Adrenal gland (tissue), 12 donors: ENCODE measurements around the gene SLC26A8. TPM values are rescaled to one million over a fixed set of nuclear protein-coding genes. Genes with fewer than 3 reads are reported as not detected.
"Not testable (repeated sequence)": the region's sequence is repeated elsewhere in the genome, so short reads cannot be mapped to it uniquely, and the experiment has no call there.

ENCODE experiments used
- DNase-seq, 7 donors: peaks; one replicate each; pipeline ENCODE4 v3.0.0-alpha.2; 2019 to 2020
- H3K27ac ChIP-seq, 5 donors: fragments of 200-600 bp; sonication (generic) in 4 of 5; 1 replicate in 3 of 5; 2 replicates in 2 of 5; pipeline versions ENCODE4 v1.5.1 to v1.8.0; 2016 to 2020; ENCODE audit warnings: mild to moderate bottlenecking in 1 of 5
- H3K27me3 ChIP-seq: fragments of 200-600 bp; 2 replicates; pipeline ENCODE4 v1.8.0; 2021
- H3K36me3 ChIP-seq, 2 donors: fragments of 200-600 bp; replicated peaks in 1 of 2; 1 replicate in 1 of 2; 2 replicates in 1 of 2; pipeline versions ENCODE4 v1.5.1 to v1.8.0; 2018 to 2022
- H3K4me1 ChIP-seq, 2 donors: fragments of 200-600 bp; replicated peaks in 1 of 2; 1 replicate in 1 of 2; 2 replicates in 1 of 2; pipeline versions ENCODE4 v1.5.1 to v1.8.0; 2018 to 2021
- H3K4me3 ChIP-seq, 4 donors: fragments of 200-600 bp; sonication (generic) in 3 of 4; one replicate each; pipeline ENCODE4 v1.5.1; 2016 to 2018
- H3K9me3 ChIP-seq, 3 donors: fragments of 200-600 bp; sonication (generic) in 1 of 3; replicated peaks in 1 of 3; 1 replicate in 2 of 3; 2 replicates in 1 of 3; pipeline versions ENCODE4 v1.5.1 to v1.8.0; 2016 to 2021
- POLR2A ChIP-seq, 2 donors: fragments of 450-650 bp; IDR thresholded peaks; one replicate each; pipeline ENCODE4 v1.6.1; 2017; ENCODE audit warnings: antibody characterized with exemption in 2 of 2, mild to moderate bottlenecking in 2 of 2, moderate library complexity in 1 of 2
- WGBS, 4 donors: extraction: QIAGEN DNeasy Blood & Tissue Kit in 2 of 4; methylation state at CpG; one replicate each; pipeline versions ENCODE4 v1.1.5 to v1.1.7; 2013 to 2017; 5-methylcytosine and 5-hydroxymethylcytosine counted together
- intact Hi-C, 2 donors: fragments of 100-400 bp; cut with DNase I; formaldehyde crosslinking; loops; one replicate each; pipeline versions ENCODE4 v1.14.1 to v1.15.0; 2022 to 2023
- polyA plus RNA-seq, 3 donors: library from polyadenylated mRNA; stranded (reverse); fragments of 200-250 nt in 2 of 3; fragments of 350-450 nt in 1 of 3; fragmentation: Illumina TruSeq in 1 of 3; extraction: RNeasy Lipid Tissue Mini Kit (QIAGEN cat#74804) in 1 of 3; gene quantifications; one replicate each; pipeline ENCODE4 v1.2.3, GENCODE V29; 2013 to 2014
- total RNA-seq, 9 donors: library from RNA; depleted of rRNA in 4 of 9; stranded (reverse); fragments of >200 nt in 4 of 9; fragments of 120-200 nt in 1 of 9; fragmentation: NEBNext Ultra II Directional in 1 of 9; extraction: Animal tissue kit (Norgen Biotek cat#: 25700) in 1 of 9; gene quantifications; one replicate each; pipeline versions ENCODE4 v1.1.0 to v1.2.4, GENCODE V29; 2013 to 2023
- TF ChIP-seq, protein P1 (sequence below), 6 experiments: fragments of 450-650 bp in 4 of 6; fragments of 200-600 bp in 2 of 6; sonication (generic) in 1 of 6; IDR thresholded peaks; 1 replicate in 5 of 6; 2 replicates in 1 of 6; pipeline versions ENCODE4 v1.5.1 to v1.8.0; 2016 to 2021; ENCODE audit warnings: antibody characterized with exemption in 6 of 6, mild to moderate bottlenecking in 2 of 6, moderate library complexity in 1 of 6
- donor health status: healthy with polysubstance abuse.
- donor health status: Bipolar disorder and iron deficiency.
- donor health status: DM: yes; HTN: yes; CAD: no.
- donor health status: DM: no; HTN: no; CAD: no.
- donor health status: DM: no; HTN: no; CAD: no.
- donor health status: DM: yes; HTN: yes; CAD: no.

SLC26A8 gene
- total and polyA plus RNA-seq, 12 donors, result 0.09 to 0.54 (median 0.16) TPM; not detected in 5

DNA sequence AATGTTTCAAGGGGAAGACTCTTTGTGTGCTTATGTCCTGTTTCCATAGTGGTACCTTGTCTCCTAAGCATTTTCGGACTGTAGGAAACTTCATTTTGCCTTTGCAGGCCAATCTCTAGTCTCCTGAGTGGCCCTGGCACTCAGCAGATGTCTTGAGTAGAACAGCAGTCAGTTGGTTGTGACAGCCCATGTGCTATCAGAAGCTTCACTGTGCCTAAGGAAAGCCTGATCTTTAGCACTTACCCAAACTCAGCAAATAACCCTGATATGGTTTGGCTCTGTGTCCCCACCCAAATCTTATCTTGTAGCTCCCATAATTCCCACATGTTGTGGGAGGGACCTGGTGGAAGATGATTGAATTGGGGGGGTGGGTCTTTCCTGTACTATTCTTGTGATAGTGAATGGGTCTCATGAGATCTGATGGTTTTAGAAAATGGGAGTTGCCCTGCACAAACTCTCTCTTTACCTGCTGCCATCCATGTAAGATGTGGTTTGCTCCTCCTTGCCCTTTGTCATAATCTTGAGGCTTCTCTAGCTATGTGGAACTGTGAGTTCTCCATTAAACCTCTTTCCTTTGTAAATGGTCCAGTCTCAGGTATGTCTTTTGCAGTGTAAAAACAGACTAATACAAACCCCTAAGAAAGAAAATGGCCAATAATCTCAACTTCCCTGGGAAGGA is 87.6 kb downstream of the SLC26A8 start:
- intact Hi-C loops, result no loop called here
- TF ChIP-seq POLR2A (IDR thresholded peaks at IDR 0.05), result no peak
- TF ChIP-seq, protein P1, sequence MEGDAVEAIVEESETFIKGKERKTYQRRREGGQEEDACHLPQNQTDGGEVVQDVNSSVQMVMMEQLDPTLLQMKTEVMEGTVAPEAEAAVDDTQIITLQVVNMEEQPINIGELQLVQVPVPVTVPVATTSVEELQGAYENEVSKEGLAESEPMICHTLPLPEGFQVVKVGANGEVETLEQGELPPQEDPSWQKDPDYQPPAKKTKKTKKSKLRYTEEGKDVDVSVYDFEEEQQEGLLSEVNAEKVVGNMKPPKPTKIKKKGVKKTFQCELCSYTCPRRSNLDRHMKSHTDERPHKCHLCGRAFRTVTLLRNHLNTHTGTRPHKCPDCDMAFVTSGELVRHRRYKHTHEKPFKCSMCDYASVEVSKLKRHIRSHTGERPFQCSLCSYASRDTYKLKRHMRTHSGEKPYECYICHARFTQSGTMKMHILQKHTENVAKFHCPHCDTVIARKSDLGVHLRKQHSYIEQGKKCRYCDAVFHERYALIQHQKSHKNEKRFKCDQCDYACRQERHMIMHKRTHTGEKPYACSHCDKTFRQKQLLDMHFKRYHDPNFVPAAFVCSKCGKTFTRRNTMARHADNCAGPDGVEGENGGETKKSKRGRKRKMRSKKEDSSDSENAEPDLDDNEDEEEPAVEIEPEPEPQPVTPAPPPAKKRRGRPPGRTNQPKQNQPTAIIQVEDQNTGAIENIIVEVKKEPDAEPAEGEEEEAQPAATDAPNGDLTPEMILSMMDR (IDR thresholded peaks at IDR 0.05), result no peak
- no peaks in the 10 kb centered on the region for H3K9me3 ChIP-seq
- whole genome bisulfite sequencing, 4 donors, result 54 to 89% (median 78%) methylated on average over 1 of the region's 1 CpG
- no peak for DNase-seq
- no peaks in the 10 kb centered on the region for H3K36me3 ChIP-seq
- H3K27me3 ChIP-seq, result no peaks in the 10 kb centered on the region
- H3K4me1 ChIP-seq, result no peaks in the 10 kb centered on the region
- no peak overlapping the region for H3K27ac ChIP-seq
- H3K4me3 ChIP-seq, result no peak overlapping the region

DNA sequence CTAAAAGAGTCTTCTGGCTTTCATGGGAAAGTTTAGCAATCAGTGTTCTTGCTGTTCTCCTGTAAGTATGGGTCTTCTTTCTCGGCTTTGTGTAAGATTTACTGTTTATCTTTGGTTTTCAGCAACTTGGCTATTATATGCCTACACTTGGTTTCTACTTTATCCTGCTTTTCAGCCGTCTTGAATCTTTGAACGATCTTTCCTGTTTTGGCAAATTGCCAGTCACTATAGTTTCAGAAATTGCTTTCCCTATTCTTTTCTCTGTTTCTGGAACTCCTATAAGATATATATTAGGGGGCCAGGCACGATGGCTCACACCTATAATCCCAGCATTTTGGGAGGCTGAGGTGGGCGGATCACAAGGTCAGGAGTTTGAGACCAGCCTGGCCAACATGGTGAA is 89.0 kb downstream of the SLC26A8 start:
- 51 to 58% (median 54%) methylated on average over 5 of the region's 5 CpGs for WGBS, 4 donors
- H3K36me3 ChIP-seq, result no peaks in the 10 kb centered on the region

DNA sequence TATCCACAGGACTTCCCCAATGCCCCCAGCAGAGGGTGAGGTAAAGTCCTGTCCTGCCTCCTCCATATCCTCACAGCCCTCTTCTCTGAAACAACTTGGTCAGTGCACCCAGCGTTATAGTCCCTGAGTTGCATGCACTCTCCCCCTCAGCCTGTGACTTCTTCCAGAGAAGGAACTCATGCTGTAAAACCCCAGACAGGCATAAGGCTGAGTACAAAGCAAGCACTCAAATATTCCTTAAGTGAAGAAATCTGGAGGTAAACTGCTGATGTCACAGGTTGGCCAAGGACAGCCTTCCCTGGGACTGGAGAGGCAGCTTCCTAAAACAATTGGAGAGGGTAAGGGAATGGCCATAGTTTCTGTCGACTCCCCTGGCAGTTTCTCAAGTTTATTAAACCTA is 90.6 kb downstream of the SLC26A8 start:
- WGBS, 4 donors, result 39 to 49% (median 44%) methylated on average over 2 of the region's 2 CpGs
- Histone ChIP-seq H3K4me3 (no peak overlapping the region), H3K9me3 (no peaks in the 10 kb centered on the region), H3K27me3 (no peaks in the 10 kb centered on the region), H3K4me1 (no peaks in the 10 kb centered on the region), H3K36me3 (no peaks in the 10 kb centered on the region), H3K27ac (no peak overlapping the region)
- intact Hi-C loops, result no loop called here
- no peak for TF ChIP-seq POLR2A (IDR thresholded peaks at IDR 0.05)
- TF ChIP-seq, protein P1 (IDR thresholded peaks at IDR 0.05), result no peak
- no peak for DNase-seq

More for the DNA sequence above, 89.0 kb downstream of the SLC26A8 start:
- Histone ChIP-seq H3K27me3 (no peaks in the 10 kb centered on the region), H3K27ac (no peak overlapping the region), H3K4me1 (no peaks in the 10 kb centered on the region), H3K9me3 (no peaks in the 10 kb centered on the region), H3K4me3 (no peak overlapping the region)
- intact Hi-C loops, result no loop called here
- no peak for DNase-seq
- TF ChIP-seq POLR2A (IDR thresholded peaks at IDR 0.05), result no peak
- TF ChIP-seq, protein P1 (IDR thresholded peaks at IDR 0.05), result no peak

DNA sequence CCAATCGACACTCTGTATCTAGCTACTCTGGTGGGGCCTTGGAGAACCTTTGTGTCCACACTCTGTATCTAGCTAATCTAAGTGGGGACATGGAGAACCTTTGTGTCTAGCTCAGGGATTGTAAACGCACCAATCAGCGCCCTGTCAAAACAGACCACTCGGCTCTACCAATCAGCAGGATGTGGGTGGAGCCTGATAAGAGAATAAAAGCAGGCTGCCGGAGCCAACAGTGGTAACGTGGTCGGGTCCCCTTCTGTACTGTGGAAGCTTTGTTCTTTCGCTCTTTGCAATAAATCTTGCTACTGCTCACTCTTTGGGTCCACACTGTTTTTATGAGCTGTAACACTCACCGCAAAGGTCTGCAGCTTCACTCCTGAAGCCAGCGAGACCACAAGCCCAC is 92.6 kb downstream of the SLC26A8 start:
- WGBS, 4 donors, result 81 to 92% (median 88%) methylated on average over 8 to 10 of the region's 10 CpGs
- H3K4me3 ChIP-seq, H3K9me3 ChIP-seq, intact Hi-C loops, H3K36me3 ChIP-seq, DNase-seq, H3K27ac ChIP-seq, H3K4me1 ChIP-seq, H3K27me3 ChIP-seq: not testable (repeated sequence)

DNA sequence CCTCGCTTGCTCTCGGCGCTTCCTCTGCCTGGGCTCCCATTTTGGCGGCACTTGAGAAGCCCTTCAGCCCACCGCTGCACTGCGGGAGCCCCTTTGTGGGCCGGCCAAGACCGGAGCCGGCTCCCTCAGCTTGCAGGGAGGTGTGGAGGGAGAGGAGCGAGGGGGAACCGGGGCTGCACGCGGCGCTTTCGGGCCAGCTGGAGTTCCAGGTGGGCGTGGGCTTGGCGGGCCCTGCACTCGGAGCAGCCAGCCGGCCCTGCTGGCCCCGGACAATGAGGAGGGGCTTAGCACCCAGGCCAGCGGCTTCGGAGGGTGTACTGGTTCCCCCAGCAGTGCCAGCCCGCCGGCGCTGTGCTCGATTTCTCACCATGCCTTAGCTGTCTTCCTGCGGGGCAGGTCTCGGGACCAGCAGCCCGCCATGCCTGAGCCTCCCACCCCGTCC is 93.3 kb downstream of the SLC26A8 start:
- H3K4me1 ChIP-seq, result no peaks in the 10 kb centered on the region
- no peaks in the 10 kb centered on the region for H3K27me3 ChIP-seq
- H3K27ac ChIP-seq, result no peak overlapping the region
- DNase-seq, result no peak
- intact Hi-C loops, result no loop called here
- 93 to 95% (median 94%) methylated on average over 14 to 30 of the region's 30 CpGs for WGBS, 4 donors
- H3K36me3 ChIP-seq, result no peaks in the 10 kb centered on the region
- TF ChIP-seq, protein P1 (IDR thresholded peaks at IDR 0.05), result no peak
- TF ChIP-seq POLR2A (IDR thresholded peaks at IDR 0.05), result no peak
- no peak overlapping the region for H3K4me3 ChIP-seq
- H3K9me3 ChIP-seq, result no peaks in the 10 kb centered on the region
